ENCODE measurements around the gene PRKCE.

DNA sequence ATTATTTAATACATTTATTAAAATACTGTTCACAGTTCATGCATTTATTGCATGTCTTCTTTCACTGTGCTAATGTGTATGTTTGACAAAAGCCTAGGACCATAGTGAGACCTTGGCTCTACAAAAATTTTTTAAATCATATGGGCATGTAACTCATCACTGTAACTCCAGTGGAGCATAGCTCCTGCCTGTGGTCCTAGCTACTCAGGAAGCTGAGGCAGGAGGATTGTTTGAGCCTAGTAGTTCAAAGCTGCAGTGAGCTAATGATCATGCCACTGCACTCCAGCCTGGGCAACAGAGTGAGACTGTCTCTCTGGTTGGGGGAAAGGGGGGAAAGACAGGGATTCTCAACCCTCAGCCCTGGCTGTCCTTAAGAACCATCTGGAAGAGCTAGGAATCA is 137.8 kb downstream of the PRKCE start:
- TF ChIP-seq EZH2 (IDR thresholded peaks at IDR 0.05; ENCODE audit: low read length, missing control alignments): no peak
- TF ChIP-seq, protein P1, sequence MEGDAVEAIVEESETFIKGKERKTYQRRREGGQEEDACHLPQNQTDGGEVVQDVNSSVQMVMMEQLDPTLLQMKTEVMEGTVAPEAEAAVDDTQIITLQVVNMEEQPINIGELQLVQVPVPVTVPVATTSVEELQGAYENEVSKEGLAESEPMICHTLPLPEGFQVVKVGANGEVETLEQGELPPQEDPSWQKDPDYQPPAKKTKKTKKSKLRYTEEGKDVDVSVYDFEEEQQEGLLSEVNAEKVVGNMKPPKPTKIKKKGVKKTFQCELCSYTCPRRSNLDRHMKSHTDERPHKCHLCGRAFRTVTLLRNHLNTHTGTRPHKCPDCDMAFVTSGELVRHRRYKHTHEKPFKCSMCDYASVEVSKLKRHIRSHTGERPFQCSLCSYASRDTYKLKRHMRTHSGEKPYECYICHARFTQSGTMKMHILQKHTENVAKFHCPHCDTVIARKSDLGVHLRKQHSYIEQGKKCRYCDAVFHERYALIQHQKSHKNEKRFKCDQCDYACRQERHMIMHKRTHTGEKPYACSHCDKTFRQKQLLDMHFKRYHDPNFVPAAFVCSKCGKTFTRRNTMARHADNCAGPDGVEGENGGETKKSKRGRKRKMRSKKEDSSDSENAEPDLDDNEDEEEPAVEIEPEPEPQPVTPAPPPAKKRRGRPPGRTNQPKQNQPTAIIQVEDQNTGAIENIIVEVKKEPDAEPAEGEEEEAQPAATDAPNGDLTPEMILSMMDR (conservative IDR thresholded peaks at IDR 0.05 in 1 of 2, IDR thresholded peaks at IDR 0.05 in 1 of 2; ENCODE audit: low read depth in 1 of 2, low read length in 2 of 2): no peak

Measured in fibroblast of lung (primary cell).